GM18909 (cell line): ENCODE results near the gene ACP1.

ENCODE experiments used
- ATAC-seq: cut with Tn5 transposase; IDR thresholded peaks from one replicate; pipeline ENCODE4 v1.9.1; 2021; ENCODE audit warnings: mild to moderate bottlenecking; ENCODE audit not compliant: unreplicated experiment, poor library complexity

ACP1 gene

DNA sequence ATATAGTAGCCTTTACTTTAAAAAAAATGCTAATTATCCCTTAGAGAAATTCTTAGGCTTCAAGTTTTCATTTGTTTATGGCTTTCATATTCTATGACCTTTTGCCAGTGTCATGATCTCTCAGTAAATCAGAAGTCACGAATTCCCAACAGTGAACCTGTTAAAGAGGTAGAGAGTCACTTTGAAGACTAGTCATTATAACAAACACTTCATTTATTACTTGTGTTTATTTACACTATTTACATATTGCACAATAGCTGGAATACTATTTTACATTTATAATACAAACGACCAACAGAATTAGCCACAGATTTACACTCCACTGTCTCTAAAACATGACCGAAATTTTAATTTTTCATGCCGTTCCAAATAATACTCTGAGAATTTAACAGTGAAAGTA is 14.6 kb downstream of the ACP1 start:
- no peak for ATAC-seq

DNA sequence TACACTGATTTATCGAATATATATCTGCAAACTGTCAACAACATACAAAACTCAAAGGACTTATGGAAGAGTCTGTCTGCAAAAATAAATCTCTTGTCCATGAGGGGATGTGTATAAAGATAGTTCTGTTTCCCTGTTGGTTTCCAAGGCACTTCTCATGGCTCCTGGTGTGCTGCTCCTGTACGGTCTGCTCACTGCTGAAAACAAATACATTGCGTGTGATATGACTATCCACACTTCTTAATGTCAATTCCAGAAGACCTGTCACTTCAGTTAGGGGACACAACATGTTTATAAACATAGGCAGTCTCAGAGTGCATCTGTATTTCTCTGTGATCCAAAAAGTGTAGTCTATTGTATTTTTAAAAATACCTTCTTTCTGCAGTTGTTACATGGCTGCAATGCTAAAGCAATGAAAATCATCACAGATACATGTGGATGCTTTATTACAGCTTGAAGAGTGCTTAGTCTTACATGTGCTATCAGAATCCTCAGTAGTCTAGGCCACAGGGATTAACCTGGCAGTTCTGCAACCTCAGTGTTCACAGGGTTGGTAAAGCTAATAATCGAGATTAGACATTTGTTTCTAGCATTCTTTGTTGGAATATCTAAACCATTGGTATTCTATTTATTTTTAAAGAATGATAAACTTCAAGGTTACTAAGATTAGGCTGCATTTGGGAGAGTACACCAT is 15.4 kb downstream of the ACP1 start:
- no peak for ATAC-seq

DNA sequence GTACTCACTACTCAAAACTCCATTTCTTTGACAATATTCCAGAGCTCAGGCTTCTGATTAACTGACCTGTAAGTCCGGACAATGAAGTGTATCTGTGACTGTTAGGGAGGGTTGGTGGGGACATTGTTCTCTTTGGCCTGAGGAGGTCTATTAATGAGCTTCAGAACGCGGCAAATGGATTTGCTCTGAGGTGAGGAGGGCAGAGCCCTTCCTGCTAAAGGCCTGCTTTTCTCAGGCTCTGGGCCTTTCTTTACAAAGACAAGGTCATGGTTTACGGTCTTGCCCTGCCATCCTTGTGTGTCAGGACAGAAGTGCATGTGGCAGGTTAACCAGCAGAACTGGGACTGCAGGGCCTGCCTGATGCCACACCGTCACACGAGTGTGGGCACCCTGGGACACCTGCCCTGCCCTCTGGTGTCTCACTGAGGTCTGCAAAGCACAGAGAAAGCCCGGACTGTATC is 15.9 kb downstream of the ACP1 start:
- ATAC-seq: no peak

DNA sequence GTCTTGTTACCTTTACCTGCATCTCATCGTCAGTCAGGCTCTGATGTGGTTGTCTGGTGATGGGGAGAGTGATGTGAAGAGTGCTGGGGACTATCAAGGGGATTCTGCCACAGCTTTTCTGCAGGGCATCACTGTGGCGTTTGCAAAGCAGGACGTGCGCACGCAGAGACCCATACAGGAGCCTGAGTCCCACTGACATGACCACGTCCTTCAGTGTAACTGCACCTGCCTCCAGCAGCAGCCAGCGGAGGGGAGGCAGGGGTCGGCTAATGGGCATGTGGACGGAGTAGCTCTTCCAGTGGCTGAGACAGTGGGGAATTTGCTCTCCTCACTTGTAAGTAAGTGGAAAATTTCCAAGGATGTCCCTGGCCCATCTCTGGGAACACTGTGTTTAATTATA is 16.6 kb downstream of the ACP1 start:
- no peak for ATAC-seq

DNA sequence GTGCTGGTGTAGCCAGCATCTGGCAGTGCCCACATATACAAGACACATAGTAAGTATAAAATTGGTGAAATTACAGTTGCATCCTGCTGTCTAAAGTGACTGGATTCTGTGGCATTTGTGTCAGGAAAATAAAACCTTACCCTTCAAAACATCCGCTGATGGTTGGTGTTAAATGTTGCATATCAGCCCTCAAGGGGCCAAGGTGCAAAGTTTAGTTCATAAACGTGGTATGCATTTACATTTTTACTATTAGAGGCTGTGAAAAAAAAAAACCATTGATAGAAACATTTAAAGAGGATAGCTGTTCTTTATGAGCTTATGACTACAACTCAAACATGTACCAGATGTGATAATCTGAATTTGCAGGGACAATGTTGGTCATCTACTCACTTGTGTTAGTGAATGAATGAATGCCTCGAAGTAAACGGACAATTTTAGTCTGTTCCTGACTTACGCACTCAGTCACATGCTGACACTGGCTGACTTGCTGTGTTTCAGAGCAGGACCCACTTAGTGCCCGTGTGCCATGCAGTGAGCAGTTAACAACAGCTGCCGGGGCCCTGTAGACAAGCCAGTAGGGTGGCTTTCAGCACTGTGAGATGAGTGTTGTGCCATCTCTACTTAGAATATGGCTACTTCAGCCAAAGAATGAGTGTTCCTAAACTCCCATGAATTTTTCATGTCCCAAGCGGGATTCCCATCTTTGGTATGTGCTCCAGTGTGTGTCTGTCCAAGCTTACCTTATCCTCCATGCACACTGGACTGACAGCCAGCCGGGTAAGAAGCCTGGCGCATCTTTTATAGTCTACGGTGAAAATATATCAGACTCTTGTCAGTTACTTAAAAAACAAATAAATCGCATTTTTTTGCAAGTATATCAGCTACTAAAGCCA is 17.9 kb downstream of the ACP1 start:
- ATAC-seq: no peak

GRCh38 chr2:283996-284794 is 19.4 kb downstream of the ACP1 start:
- ATAC-seq: no peak

GRCh38 chr2:284896-285492 is 20.2 kb downstream of the ACP1 start:
- ATAC-seq: no peak

GRCh38 chr2:285531-285930 is 20.8 kb downstream of the ACP1 start:
- no peak for ATAC-seq

- ATAC-seq: no peak
These were observed 21.3 kb downstream of the ACP1 start for GRCh38 chr2:286035-286434.

DNA sequence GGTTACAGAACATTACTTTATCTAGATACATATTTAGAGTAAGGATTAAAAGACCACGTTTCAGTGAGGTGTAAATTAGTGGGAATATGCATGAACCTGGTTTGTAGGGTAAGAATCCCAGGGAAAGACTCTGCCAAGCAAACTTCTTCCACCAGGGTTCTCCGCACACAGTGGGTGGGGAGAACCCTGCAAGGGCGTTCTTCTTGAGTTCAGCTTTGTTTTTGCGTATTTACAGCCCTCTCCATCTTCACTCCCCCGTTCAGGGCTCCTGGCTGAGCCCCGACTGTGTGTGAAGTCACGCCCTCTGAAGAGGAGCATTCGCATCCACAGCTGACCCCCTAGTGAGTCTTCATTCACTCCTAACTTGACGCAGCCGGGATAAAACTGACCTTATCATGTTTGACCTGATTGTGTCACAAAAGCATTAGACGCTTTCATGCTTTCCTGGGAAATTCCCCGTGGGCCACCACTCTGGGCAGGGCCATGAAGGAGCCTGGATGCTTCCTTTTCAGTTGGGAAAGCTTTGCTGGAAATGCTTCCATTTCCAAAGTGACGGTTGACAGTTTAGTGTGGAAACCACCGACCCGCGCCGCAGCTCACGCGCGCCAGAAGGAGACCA is 22.1 kb downstream of the ACP1 start:
- no peak for ATAC-seq

DNA sequence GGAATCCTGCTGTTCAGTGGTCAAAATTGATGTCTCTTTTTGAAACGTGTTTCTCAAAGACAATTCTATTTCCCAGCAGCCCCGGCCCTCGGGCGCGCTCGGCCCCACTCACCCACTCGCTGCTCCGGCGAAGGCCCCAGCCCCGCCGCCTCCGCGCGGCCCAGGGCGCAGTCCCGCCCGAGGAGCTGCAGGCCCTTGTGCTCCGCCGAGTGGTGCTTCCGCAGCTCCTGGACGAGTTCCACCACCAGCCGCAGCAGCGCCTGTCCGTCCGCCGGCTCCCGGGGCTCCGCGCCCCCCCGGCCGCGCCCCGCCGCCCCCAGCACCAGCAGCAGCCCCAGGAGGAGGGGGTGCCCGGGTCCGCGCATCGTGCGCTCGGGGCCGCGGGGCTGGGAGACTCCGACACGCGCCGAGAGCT is 22.7 kb downstream of the ACP1 start:
- ATAC-seq: no peak

GRCh38 chr2:287911-288757 is 23.4 kb downstream of the ACP1 start, which contains the start of gene ALKAL2:
Gene ALKAL2, minus strand, starts transcription at chr2:288091. Its CDS starts 256 bp downstream, at chr2:287835.
- ATAC-seq: no peak

DNA sequence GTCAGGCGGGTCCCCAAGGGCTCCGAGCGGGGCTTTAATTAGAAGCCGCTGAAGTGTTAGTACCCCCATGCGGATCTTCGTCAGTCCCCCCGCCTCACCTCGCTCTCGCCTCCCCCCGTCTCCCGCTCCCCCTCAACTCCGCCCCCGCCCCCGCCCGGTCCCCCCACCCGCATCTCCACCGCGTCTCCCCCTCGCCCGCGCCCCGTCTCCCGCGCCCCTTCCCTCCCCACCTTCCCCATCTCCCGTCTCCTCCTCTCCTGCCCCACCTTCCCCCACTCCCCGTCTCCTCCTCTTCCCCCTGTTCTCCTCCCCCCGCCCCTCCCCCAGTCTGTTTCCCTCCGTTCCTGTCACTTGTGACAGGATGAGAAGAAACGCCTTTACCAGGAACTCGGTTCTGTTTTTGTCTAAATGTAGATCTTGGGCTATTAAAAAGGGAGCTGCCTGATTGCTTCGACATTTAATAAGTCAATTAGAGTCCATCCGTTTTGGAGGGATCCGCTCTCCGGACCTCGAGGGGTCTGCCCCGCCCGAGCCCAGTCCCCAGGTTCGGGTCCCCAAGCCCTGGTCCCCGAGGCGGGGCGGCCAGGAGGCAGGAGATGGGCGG is 24.1 kb downstream of the ACP1 start:
- no peak for ATAC-seq

DNA sequence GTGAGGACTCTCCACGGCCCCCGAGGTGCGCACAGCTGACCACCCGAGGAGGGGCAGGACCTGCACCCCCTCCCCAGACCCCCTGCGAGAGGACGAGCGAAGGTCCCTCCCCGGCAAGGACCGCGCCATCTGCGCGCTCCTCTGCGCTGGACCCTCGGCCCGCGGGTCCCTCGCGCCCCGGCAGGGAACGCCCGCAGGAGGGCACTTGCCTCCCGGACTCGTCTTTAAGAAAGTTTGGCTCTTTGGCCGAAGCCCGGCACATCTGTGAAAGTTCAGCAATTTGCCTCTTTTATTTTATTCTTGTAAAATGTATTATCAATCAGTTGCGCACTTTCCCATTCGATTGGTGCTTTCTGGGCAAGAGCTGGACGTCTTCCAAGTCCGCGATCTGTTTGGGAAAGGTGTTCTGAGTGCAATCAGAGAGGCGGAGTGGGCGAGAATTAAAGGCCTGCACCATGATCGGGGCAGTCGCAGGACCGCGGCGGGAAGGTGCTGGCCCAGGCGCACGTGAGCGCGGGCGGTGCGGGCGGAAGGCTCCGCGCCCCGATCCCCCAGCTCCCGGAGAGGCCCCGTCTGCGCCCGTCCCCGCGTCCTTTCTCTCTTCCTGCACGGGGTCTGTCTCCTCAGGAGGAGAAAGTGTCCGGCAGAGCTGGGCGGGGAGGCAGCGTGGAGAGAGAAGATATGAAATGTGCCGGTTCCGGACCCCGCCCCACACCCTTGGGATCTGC is 24.8 kb downstream of the ACP1 start:
- ATAC-seq: no peak

GRCh38 chr2:290090-290722 is 25.5 kb downstream of the ACP1 start:
- ATAC-seq: no peak

- ATAC-seq: no peak
These were observed 30.3 kb downstream of the ACP1 start for GRCh38 chr2:295090-295489.

- ATAC-seq: no peak
These were observed 31.6 kb downstream of the ACP1 start for GRCh38 chr2:296354-296753.
